ENCODE measurements around the gene SHISA5.

SHISA5 gene

DNA sequence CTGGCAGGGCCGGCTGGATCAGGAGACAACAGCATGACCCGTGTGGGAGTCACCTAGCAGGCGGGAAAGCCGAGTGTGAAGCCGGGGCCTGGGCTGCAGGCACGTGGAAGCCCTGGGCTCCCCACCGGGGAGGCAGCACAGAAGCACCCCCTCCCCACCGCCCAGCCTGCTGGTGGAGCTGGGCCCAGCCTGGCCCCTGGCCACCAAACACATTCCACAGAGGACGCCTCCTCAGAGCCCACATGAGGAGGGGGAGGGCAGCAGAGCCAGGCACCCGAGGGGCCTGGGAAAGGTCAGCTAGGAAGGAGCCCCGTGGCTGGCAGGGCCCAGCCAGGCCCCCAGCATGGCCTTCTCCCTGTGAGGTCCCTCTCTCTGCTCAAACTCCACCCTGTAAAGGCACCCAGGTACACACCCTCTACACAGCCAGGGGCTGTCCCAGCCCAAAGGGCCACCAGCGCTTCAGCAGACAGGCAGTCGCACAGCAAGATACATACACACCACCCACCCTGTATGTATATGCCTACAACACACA lies 78.6 kb downstream of the SHISA5 start:
- WGBS, 2 donors (ENCODE audit: extremely low coverage in 2 of 2, insufficient read length in 2 of 2, insufficient replicate concordance in 1 of 2): no CpG with 5 or more reads among the region's 13 CpGs
- Histone ChIP-seq H3K4ac (ENCODE audit: low read length) (no peak overlapping the region), H2AK5ac (ENCODE audit: low read depth, low read length) (peak overlapping the region; percentile 71), H3K4me1 (ENCODE audit: control insufficient read depth in 2 of 2, insufficient read depth in 1 of 2, low read depth in 1 of 2, low read length in 2 of 2) (peaks cover 23 to 25% of the 10 kb centered on the region in 2 donors), H3K27ac (replicated peaks; ENCODE audit: low read length) (no peak overlapping the region), H2BK120ac (ENCODE audit: low read depth, low read length) (no peak overlapping the region), H3K18ac (ENCODE audit: low read length) (peak overlapping the region; percentile 64), H3K27me3 (ENCODE audit: control insufficient read depth in 3 of 3, insufficient read depth in 3 of 3, low read depth in 1 of 3, low read length in 3 of 3) (no peaks in the 10 kb centered on the region), H3K4me3 (ENCODE audit: low read length in 2 of 2) (no peak overlapping the region), H2BK12ac (ENCODE audit: low read length) (no peak overlapping the region), H3K36me3 (replicated peaks in 1 of 2; ENCODE audit: control insufficient read depth in 2 of 2, insufficient read depth in 2 of 2, low read length in 2 of 2) (peaks cover 29 to 72% of the 10 kb centered on the region in 2 donors), H3K79me1 (ENCODE audit: low read depth, low read length) (peaks cover 54% of the 10 kb centered on the region), H2BK15ac (ENCODE audit: low read length) (no peak overlapping the region), H2BK5ac (ENCODE audit: low read length) (no peak overlapping the region), H2AFZ (ENCODE audit: low read length) (no peak overlapping the region), H3K9me3 (replicated peaks in 1 of 2; ENCODE audit: control insufficient read depth in 2 of 2, insufficient read depth in 1 of 2, low read depth in 1 of 2, low read length in 2 of 2) (no peaks in the 10 kb centered on the region), H3K14ac (ENCODE audit: low read length) (no peak overlapping the region), H3K4me2 (ENCODE audit: insufficient read depth, low read length, poor library complexity, severe bottlenecking) (no peak overlapping the region), H4K91ac (ENCODE audit: low read depth, low read length, poor library complexity) (no peak overlapping the region), H4K8ac (ENCODE audit: low read depth, low read length) (no peak overlapping the region), H3K23ac (ENCODE audit: low read depth, low read length, poor library complexity) (no peak overlapping the region), H3K9ac (ENCODE audit: low read depth, low read length, poor library complexity) (no peak overlapping the region)
- DNase-seq (ENCODE audit: low spot score): no peak

DNA sequence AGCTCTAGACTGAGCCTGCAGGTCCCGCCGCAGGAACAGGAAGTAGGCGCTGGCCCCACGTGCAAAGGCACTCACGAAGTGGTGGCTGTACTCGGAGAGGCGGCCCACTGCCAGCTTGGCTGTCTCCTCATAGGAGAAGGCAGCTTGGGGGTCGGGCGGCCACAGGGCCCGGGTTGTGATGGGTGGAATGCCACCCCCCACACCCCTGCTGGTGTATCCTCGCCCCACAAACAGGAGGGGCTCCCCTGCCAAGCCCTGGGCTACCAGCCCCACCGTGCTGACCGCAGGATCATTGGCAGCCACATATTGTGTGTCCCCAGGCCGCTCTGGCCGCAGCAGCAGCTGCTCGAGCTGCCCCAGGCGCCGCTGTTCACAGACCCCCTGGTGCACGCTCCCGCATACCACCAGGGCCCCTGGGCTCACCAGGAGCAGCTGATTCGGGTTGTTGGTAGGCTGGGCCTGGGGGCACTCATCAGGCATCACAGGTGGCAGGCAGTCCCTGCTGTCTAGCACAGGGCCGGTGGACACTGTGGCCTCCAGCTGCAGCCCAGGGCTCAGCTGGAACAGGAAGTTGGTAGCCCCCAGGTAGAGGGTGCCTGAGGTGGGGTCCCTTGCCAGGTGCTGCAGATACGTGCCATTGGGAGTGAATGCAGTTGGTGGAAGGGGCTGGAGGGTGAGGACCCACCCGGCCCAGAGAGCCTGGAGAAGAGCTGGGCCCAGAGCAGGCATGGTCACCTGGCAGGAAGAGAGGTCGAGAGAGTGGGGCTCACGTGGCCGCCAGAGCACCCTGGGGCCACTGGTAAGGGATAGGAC lies 79.9 kb downstream of the SHISA5 start:
- Histone ChIP-seq H2BK120ac (ENCODE audit: low read depth, low read length) (no peak overlapping the region), H3K27me3 (ENCODE audit: control insufficient read depth in 3 of 3, insufficient read depth in 3 of 3, low read depth in 1 of 3, low read length in 3 of 3) (no peaks in the 10 kb centered on the region), H3K23ac (ENCODE audit: low read depth, low read length, poor library complexity) (peak overlapping the region; percentile 68), H3K9ac (ENCODE audit: low read depth, low read length, poor library complexity) (peak overlapping the region; percentile 32), H4K8ac (ENCODE audit: low read depth, low read length) (no peak overlapping the region), H2AK5ac (ENCODE audit: low read depth, low read length) (no peak overlapping the region), H3K4ac (ENCODE audit: low read length) (no peak overlapping the region), H3K14ac (ENCODE audit: low read length) (no peak overlapping the region), H3K4me3 (ENCODE audit: low read length in 2 of 2) (no peak overlapping the region), H3K79me1 (ENCODE audit: low read depth, low read length) (peaks cover 63% of the 10 kb centered on the region), H3K36me3 (replicated peaks in 1 of 2; ENCODE audit: control insufficient read depth in 2 of 2, insufficient read depth in 2 of 2, low read length in 2 of 2) (peaks cover 41 to 83% of the 10 kb centered on the region in 2 donors), H2AFZ (ENCODE audit: low read length) (no peak overlapping the region), H3K9me3 (replicated peaks in 1 of 2; ENCODE audit: control insufficient read depth in 2 of 2, insufficient read depth in 1 of 2, low read depth in 1 of 2, low read length in 2 of 2) (no peaks in the 10 kb centered on the region), H3K27ac (replicated peaks; ENCODE audit: low read length) (no peak overlapping the region), H3K18ac (ENCODE audit: low read length) (no peak overlapping the region), H2BK5ac (ENCODE audit: low read length) (no peak overlapping the region), H4K91ac (ENCODE audit: low read depth, low read length, poor library complexity) (no peak overlapping the region), H2BK12ac (ENCODE audit: low read length) (no peak overlapping the region), H3K4me1 (ENCODE audit: control insufficient read depth in 2 of 2, insufficient read depth in 1 of 2, low read depth in 1 of 2, low read length in 2 of 2) (peaks cover 20 to 22% of the 10 kb centered on the region in 2 donors), H2BK15ac (ENCODE audit: low read length) (no peak overlapping the region), H3K4me2 (ENCODE audit: insufficient read depth, low read length, poor library complexity, severe bottlenecking) (no peak overlapping the region)
- no peak for DNase-seq (ENCODE audit: low spot score)
- no CpG with 5 or more reads among the region's 27 CpGs for WGBS, 2 donors (ENCODE audit: extremely low coverage in 2 of 2, insufficient read length in 2 of 2, insufficient replicate concordance in 1 of 2)

DNA sequence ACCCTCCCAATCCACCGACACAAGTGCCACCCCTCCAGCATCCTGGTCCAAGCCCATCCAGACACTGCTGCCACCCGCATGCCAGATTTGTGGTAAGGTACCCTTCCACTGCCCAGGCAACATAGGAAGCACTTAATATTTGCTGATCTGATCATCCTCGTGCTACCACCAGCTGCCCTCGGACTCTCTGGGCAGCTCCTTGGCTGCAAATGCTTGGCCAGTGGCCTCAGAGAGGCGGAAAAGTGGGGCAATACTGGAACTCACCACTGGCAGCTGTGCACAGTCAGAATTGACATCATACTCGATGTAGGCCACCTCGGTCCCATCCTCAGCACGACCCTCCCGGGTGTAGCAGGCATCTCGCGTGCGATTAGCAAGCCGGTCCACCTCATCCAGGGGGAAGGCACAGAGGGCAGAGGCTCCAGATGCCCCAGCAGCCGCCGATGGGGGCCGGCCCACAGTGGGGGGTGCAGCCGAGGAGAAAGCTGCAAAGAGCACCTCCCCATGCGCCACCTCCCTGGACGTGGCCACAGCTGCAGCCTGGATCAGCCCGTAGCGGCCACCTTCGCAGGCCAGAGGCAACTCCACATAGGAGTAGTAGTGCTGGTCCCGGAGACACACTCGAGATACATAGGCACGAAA lies 80.6 kb downstream of the SHISA5 start:
- H3K18ac ChIP-seq (ENCODE audit: low read length): no peak overlapping the region
- H2BK120ac ChIP-seq (ENCODE audit: low read depth, low read length): no peak overlapping the region
- H3K9me3 ChIP-seq (replicated peaks in 1 of 2; ENCODE audit: control insufficient read depth in 2 of 2, insufficient read depth in 1 of 2, low read depth in 1 of 2, low read length in 2 of 2): no peaks in the 10 kb centered on the region
- peaks cover 69% of the 10 kb centered on the region for H3K79me1 ChIP-seq (ENCODE audit: low read depth, low read length)
- H2AFZ ChIP-seq (ENCODE audit: low read length): no peak overlapping the region
- H2AK5ac ChIP-seq (ENCODE audit: low read depth, low read length): no peak overlapping the region
- no CpG with 5 or more reads among the region's 25 CpGs for WGBS, 2 donors (ENCODE audit: extremely low coverage in 2 of 2, insufficient read length in 2 of 2, insufficient replicate concordance in 1 of 2)
- H3K4ac ChIP-seq (ENCODE audit: low read length): no peak overlapping the region
- no peak overlapping the region for H4K8ac ChIP-seq (ENCODE audit: low read depth, low read length)
- H3K23ac ChIP-seq (ENCODE audit: low read depth, low read length, poor library complexity): peak overlapping the region; percentile 68
- no peak overlapping the region for H3K27ac ChIP-seq (replicated peaks; ENCODE audit: low read length)
- no peak overlapping the region for H3K4me3 ChIP-seq (ENCODE audit: low read length in 2 of 2)
- H3K36me3 ChIP-seq (replicated peaks in 1 of 2; ENCODE audit: control insufficient read depth in 2 of 2, insufficient read depth in 2 of 2, low read length in 2 of 2): peaks cover 49 to 91% of the 10 kb centered on the region in 2 donors
- no peak overlapping the region for H2BK12ac ChIP-seq (ENCODE audit: low read length)
- H3K27me3 ChIP-seq (ENCODE audit: control insufficient read depth in 3 of 3, insufficient read depth in 3 of 3, low read depth in 1 of 3, low read length in 3 of 3): no peaks in the 10 kb centered on the region
- no peak overlapping the region for H2BK15ac ChIP-seq (ENCODE audit: low read length)
- no peak overlapping the region for H2BK5ac ChIP-seq (ENCODE audit: low read length)
- no peak overlapping the region for H3K14ac ChIP-seq (ENCODE audit: low read length)
- no peak overlapping the region for H3K4me2 ChIP-seq (ENCODE audit: insufficient read depth, low read length, poor library complexity, severe bottlenecking)
- no peak overlapping the region for H4K91ac ChIP-seq (ENCODE audit: low read depth, low read length, poor library complexity)
- DNase-seq (ENCODE audit: low spot score): no peak
- peaks cover 19 to 22% of the 10 kb centered on the region in 2 donors for H3K4me1 ChIP-seq (ENCODE audit: control insufficient read depth in 2 of 2, insufficient read depth in 1 of 2, low read depth in 1 of 2, low read length in 2 of 2)
- H3K9ac ChIP-seq (ENCODE audit: low read depth, low read length, poor library complexity): peak overlapping the region; percentile 53

DNA sequence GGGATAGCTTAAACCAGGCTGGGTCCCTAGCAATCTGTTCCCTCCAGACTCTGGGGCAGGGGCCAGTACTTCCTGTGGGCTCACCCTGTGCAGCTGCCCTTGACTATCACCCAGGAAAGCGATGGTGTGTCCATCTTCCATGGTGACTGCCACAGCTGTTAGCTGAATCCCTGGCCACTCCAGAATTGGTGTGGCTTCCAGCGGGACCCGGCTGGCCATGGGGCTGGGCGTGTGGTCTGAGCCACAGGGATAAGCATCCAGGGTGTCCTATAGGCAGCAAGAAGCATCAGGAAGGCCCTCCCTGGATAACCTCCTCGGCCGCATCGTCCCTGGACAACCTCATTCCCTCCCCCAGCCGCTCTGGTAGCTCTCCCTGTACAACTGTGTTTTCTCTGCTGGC lies 81.3 kb downstream of the SHISA5 start:
- Histone ChIP-seq H2BK12ac (ENCODE audit: low read length) (no peak overlapping the region), H3K27me3 (ENCODE audit: control insufficient read depth in 3 of 3, insufficient read depth in 3 of 3, low read depth in 1 of 3, low read length in 3 of 3) (no peaks in the 10 kb centered on the region), H3K14ac (ENCODE audit: low read length) (no peak overlapping the region), H3K27ac (replicated peaks; ENCODE audit: low read length) (no peak overlapping the region), H3K9me3 (replicated peaks in 1 of 2; ENCODE audit: control insufficient read depth in 2 of 2, insufficient read depth in 1 of 2, low read depth in 1 of 2, low read length in 2 of 2) (no peaks in the 10 kb centered on the region), H2BK15ac (ENCODE audit: low read length) (no peak overlapping the region), H4K91ac (ENCODE audit: low read depth, low read length, poor library complexity) (no peak overlapping the region), H3K18ac (ENCODE audit: low read length) (no peak overlapping the region), H4K8ac (ENCODE audit: low read depth, low read length) (no peak overlapping the region), H3K4me2 (ENCODE audit: insufficient read depth, low read length, poor library complexity, severe bottlenecking) (no peak overlapping the region), H2AK5ac (ENCODE audit: low read depth, low read length) (no peak overlapping the region), H2BK5ac (ENCODE audit: low read length) (no peak overlapping the region), H3K4ac (ENCODE audit: low read length) (no peak overlapping the region), H2AFZ (ENCODE audit: low read length) (no peak overlapping the region), H3K23ac (ENCODE audit: low read depth, low read length, poor library complexity) (no peak overlapping the region), H3K4me1 (ENCODE audit: control insufficient read depth in 2 of 2, insufficient read depth in 1 of 2, low read depth in 1 of 2, low read length in 2 of 2) (peaks cover 12 to 17% of the 10 kb centered on the region in 2 donors), H2BK120ac (ENCODE audit: low read depth, low read length) (no peak overlapping the region), H3K4me3 (ENCODE audit: low read length in 2 of 2) (no peak overlapping the region), H3K79me1 (ENCODE audit: low read depth, low read length) (peaks cover 71% of the 10 kb centered on the region), H3K36me3 (replicated peaks in 1 of 2; ENCODE audit: control insufficient read depth in 2 of 2, insufficient read depth in 2 of 2, low read length in 2 of 2) (peaks cover 56 to 95% of the 10 kb centered on the region in 2 donors), H3K9ac (ENCODE audit: low read depth, low read length, poor library complexity) (no peak overlapping the region)
- no CpG with 5 or more reads among the region's 8 CpGs for WGBS, 2 donors (ENCODE audit: extremely low coverage in 2 of 2, insufficient read length in 2 of 2, insufficient replicate concordance in 1 of 2)
- DNase-seq (ENCODE audit: low spot score): no peak
